ENCODE data around the gene MS4A18. TPM values are rescaled to one million over a fixed set of nuclear protein-coding genes. Genes with fewer than 3 reads are reported as not detected.
"Not testable (repeated sequence)": the region's sequence is repeated elsewhere in the genome, so short reads cannot be mapped to it uniquely, and the experiment has no call there.

Gene MS4A18
- total RNA-seq, 2 experiments from 2014 or later = not detected

- CTCF ChIA-PET = interaction anchor here (1.2 to 1.5 kb wide), 2 partner anchors 13 to 20 kb away, joined by 3 to 5 read pairs; partner anchors contain the start of gene MS4A15
- H3K4me3 Mint-ChIP-seq = no peak overlapping the region
- H3K4me1 Mint-ChIP-seq (ENCODE audit: low read depth) = no peaks in the 10 kb centered on the region
- H3K27me3 Mint-ChIP-seq (ENCODE audit: low read depth) = peaks cover 7% of the 10 kb centered on the region
- POLR2A ChIA-PET = no interaction called here
- H3K27ac Mint-ChIP-seq = no peak overlapping the region
- ATAC-seq = no peak
- DNase-seq = no peak
- H3K36me3 Mint-ChIP-seq (ENCODE audit: low read depth) = no peaks in the 10 kb centered on the region
- H3K9me3 Mint-ChIP-seq (ENCODE audit: insufficient read depth) = no peaks in the 10 kb centered on the region
These were observed 18.5 kb downstream of the MS4A18 start for GRCh38 chr11:60743058-60743457.

GRCh38 chr11:60744114-60744513 lies 19.6 kb downstream of the MS4A18 start:
- Mint-ChIP-seq H3K36me3 (ENCODE audit: low read depth) (no peaks in the 10 kb centered on the region), H3K9me3 (ENCODE audit: insufficient read depth) (no peaks in the 10 kb centered on the region), H3K27ac (no peak overlapping the region), H3K4me3 (no peak overlapping the region), H3K4me1 (ENCODE audit: low read depth) (no peaks in the 10 kb centered on the region), H3K27me3 (ENCODE audit: low read depth) (peaks cover 7% of the 10 kb centered on the region)
- ChIA-PET CTCF (interaction anchor here (1.2 to 1.5 kb wide), 2 partner anchors 12 to 19 kb away, joined by 3 to 5 read pairs; partner anchors contain the start of gene MS4A15), POLR2A (no interaction called here)
- ATAC-seq (no peak), DNase-seq (no peak)

- H3K27ac Mint-ChIP-seq = no peak overlapping the region
- DNase-seq = no peak
- no peak overlapping the region for H3K4me3 Mint-ChIP-seq
- POLR2A ChIA-PET = no interaction called here
- ATAC-seq = no peak
- H3K27me3 Mint-ChIP-seq (ENCODE audit: low read depth) = peaks cover 5% of the 10 kb centered on the region
- H3K36me3 Mint-ChIP-seq (ENCODE audit: low read depth) = no peaks in the 10 kb centered on the region
- no peaks in the 10 kb centered on the region for H3K4me1 Mint-ChIP-seq (ENCODE audit: low read depth)
- CTCF ChIA-PET = no interaction called here
- H3K9me3 Mint-ChIP-seq (ENCODE audit: insufficient read depth) = no peaks in the 10 kb centered on the region
These were observed 22.9 kb downstream of the MS4A18 start for GRCh38 chr11:60747359-60747873.

GRCh38 chr11:60748225-60748624 lies 23.7 kb downstream of the MS4A18 start:
- POLR2A ChIA-PET = no interaction called here
- H3K27me3 Mint-ChIP-seq (ENCODE audit: low read depth) = peaks cover 2% of the 10 kb centered on the region
- ATAC-seq = no peak
- H3K27ac Mint-ChIP-seq = no peak overlapping the region
- H3K36me3 Mint-ChIP-seq (ENCODE audit: low read depth) = no peaks in the 10 kb centered on the region
- H3K9me3 Mint-ChIP-seq (ENCODE audit: insufficient read depth) = no peaks in the 10 kb centered on the region
- no peak overlapping the region for H3K4me3 Mint-ChIP-seq
- DNase-seq = no peak
- CTCF ChIA-PET = no interaction called here
- H3K4me1 Mint-ChIP-seq (ENCODE audit: low read depth) = no peaks in the 10 kb centered on the region

- Mint-ChIP-seq H3K4me3 (no peak overlapping the region), H3K36me3 (ENCODE audit: low read depth) (no peaks in the 10 kb centered on the region), H3K27me3 (ENCODE audit: low read depth) (peaks cover 2% of the 10 kb centered on the region), H3K9me3 (ENCODE audit: insufficient read depth) (no peaks in the 10 kb centered on the region), H3K27ac (no peak overlapping the region), H3K4me1 (ENCODE audit: low read depth) (no peaks in the 10 kb centered on the region)
- ChIA-PET CTCF (no interaction called here), POLR2A (no interaction called here)
- ATAC-seq (no peak), DNase-seq (no peak)
These were observed 24.3 kb downstream of the MS4A18 start for GRCh38 chr11:60748821-60749220.

- H3K36me3 Mint-ChIP-seq (ENCODE audit: low read depth) = no peaks in the 10 kb centered on the region
- CTCF ChIA-PET = no interaction called here
These were observed 26.4 kb downstream of the MS4A18 start for GRCh38 chr11:60750911-60751310.

GRCh38 chr11:60753309-60753708 lies 28.8 kb downstream of the MS4A18 start:
- Mint-ChIP-seq H3K27me3 (ENCODE audit: low read depth) (peaks cover 5% of the 10 kb centered on the region), H3K36me3 (ENCODE audit: low read depth) (no peaks in the 10 kb centered on the region), H3K27ac (no peak overlapping the region), H3K9me3 (ENCODE audit: insufficient read depth) (no peaks in the 10 kb centered on the region), H3K4me1 (ENCODE audit: low read depth) (no peaks in the 10 kb centered on the region), H3K4me3 (no peak overlapping the region)
- ChIA-PET POLR2A (no interaction called here), CTCF (interaction anchor here (1.1 kb wide), 1 partner anchor 390 kb away, joined by 3 read pairs; no protein-coding TSS in a partner anchor)
- DNase-seq (no peak), ATAC-seq (no peak)

More at GRCh38 chr11:60750911-60751310, 26.4 kb downstream of the MS4A18 start:
- ATAC-seq (no peak), DNase-seq (no peak)
- POLR2A ChIA-PET = no interaction called here
- H3K27me3 Mint-ChIP-seq (ENCODE audit: low read depth) = peaks cover 2% of the 10 kb centered on the region
- no peaks in the 10 kb centered on the region for H3K4me1 Mint-ChIP-seq (ENCODE audit: low read depth)
- H3K9me3 Mint-ChIP-seq (ENCODE audit: insufficient read depth) = no peaks in the 10 kb centered on the region
- H3K27ac Mint-ChIP-seq = no peak overlapping the region
- H3K4me3 Mint-ChIP-seq = no peak overlapping the region

- CTCF ChIA-PET = no interaction called here
- POLR2A ChIA-PET = no interaction called here
- DNase-seq = no peak
These were observed 30.4 kb downstream of the MS4A18 start for GRCh38 chr11:60754887-60755286.

GRCh38 chr11:60756307-60757032 lies 31.9 kb downstream of the MS4A18 start, which contains the start of gene MS4A15:
Gene MS4A15 (plus strand): TSS chr11:60756867. CDS start chr11:60763734, 6,867 bp downstream.
- Mint-ChIP-seq H3K27me3 (ENCODE audit: low read depth) (peaks cover 30% of the 10 kb centered on the region), H3K9me3 (ENCODE audit: insufficient read depth) (no peaks in the 10 kb centered on the region), H3K4me3 (no peak within 1 kb of the TSS), H3K27ac (no peak within 1 kb of the TSS), H3K4me1 (ENCODE audit: low read depth) (no peaks in the 10 kb centered on the region), H3K36me3 (ENCODE audit: low read depth) (no peaks in the 10 kb centered on the region)
- ATAC-seq = no peak
- ChIA-PET POLR2A (interaction anchor here (0.5 kb wide), 1 partner anchor 504 kb away, joined by 3 read pairs; no protein-coding TSS in a partner anchor), CTCF (interaction anchor here (1.1 to 1.6 kb wide), 5 partner anchors 9 to 393 kb away, joined by 3 to 9 read pairs (median 4); no protein-coding TSS in a partner anchor)
- peak; percentile 23 for DNase-seq

More at GRCh38 chr11:60754887-60755286, 30.4 kb downstream of the MS4A18 start:
- Mint-ChIP-seq H3K27me3 (ENCODE audit: low read depth) (peaks cover 20% of the 10 kb centered on the region), H3K27ac (no peak overlapping the region), H3K36me3 (ENCODE audit: low read depth) (no peaks in the 10 kb centered on the region), H3K4me1 (ENCODE audit: low read depth) (no peaks in the 10 kb centered on the region), H3K4me3 (no peak overlapping the region), H3K9me3 (ENCODE audit: insufficient read depth) (no peaks in the 10 kb centered on the region)
- ATAC-seq = no peak

- CTCF ChIA-PET = interaction anchor here (1.2 to 1.4 kb wide), 3 partner anchors 8 to 394 kb away, joined by 3 to 9 read pairs (median 4); no protein-coding TSS in a partner anchor
- no peaks in the 10 kb centered on the region for H3K9me3 Mint-ChIP-seq (ENCODE audit: insufficient read depth)
- DNase-seq (no peak), ATAC-seq (no peak)
- H3K4me3 Mint-ChIP-seq = no peak overlapping the region
- peaks cover 32% of the 10 kb centered on the region for H3K27me3 Mint-ChIP-seq (ENCODE audit: low read depth)
- no peak overlapping the region for H3K27ac Mint-ChIP-seq
- no peaks in the 10 kb centered on the region for H3K36me3 Mint-ChIP-seq (ENCODE audit: low read depth)
- no peaks in the 10 kb centered on the region for H3K4me1 Mint-ChIP-seq (ENCODE audit: low read depth)
- POLR2A ChIA-PET = no interaction called here
These were observed 32.8 kb downstream of the MS4A18 start for GRCh38 chr11:60757231-60757800.

GRCh38 chr11:60758671-60759070 lies 34.2 kb downstream of the MS4A18 start:
- H3K4me3 Mint-ChIP-seq; DNase-seq; H3K27ac Mint-ChIP-seq; H3K36me3 Mint-ChIP-seq (ENCODE audit: low read depth); H3K4me1 Mint-ChIP-seq (ENCODE audit: low read depth); CTCF ChIA-PET; POLR2A ChIA-PET; H3K9me3 Mint-ChIP-seq (ENCODE audit: insufficient read depth); ATAC-seq: not testable (repeated sequence)
- H3K27me3 Mint-ChIP-seq (ENCODE audit: low read depth) = peaks cover 30% of the 10 kb centered on the region
